SU-DHL-6 (cell line): Measurements from ENCODE around the gene PPP6R3.

Source experiments
- H2AFZ ChIP-seq: fragments of 200-600 bp; sonication (generic); 2 replicates; pipeline ENCODE4 v1.6.1; 2014; ENCODE audit warnings: low read depth, mild to moderate bottlenecking, moderate library complexity, mixed read lengths, antibody characterized with exemption, low read length; ENCODE audit not compliant: severe bottlenecking
- H3F3A ChIP-seq: fragments of 200-600 bp; shearing (Covaris generic); 2 replicates; pipeline ENCODE4 v1.6.0; 2016; ENCODE audit warnings: antibody characterized with exemption, mild to moderate bottlenecking; ENCODE audit not compliant: insufficient read depth
- H3K27ac ChIP-seq: fragments of 200-600 bp; sonication (generic); 2 replicates; pipeline ENCODE4 v1.5.1; 2016; ENCODE audit warnings: low read depth, mild to moderate bottlenecking, low read length, moderate library complexity, mixed read lengths
- H3K27me3 ChIP-seq: fragments of 200-600 bp; sonication (generic), shearing (Covaris generic); 2 replicates; pipeline ENCODE4 v1.6.0; 2014; ENCODE audit warnings: mild to moderate bottlenecking, low read length
- H3K36me3 ChIP-seq: fragments of 200-600 bp; sonication (generic); 2 replicates; pipeline ENCODE4 v1.6.1; 2014; ENCODE audit warnings: mild to moderate bottlenecking, low read length, mixed read lengths
- H3K4me2 ChIP-seq: fragments of 300-600, 200-600 bp; shearing (Covaris generic), sonication (generic); 2 replicates; pipeline ENCODE4 v1.6.0; 2014; ENCODE audit warnings: low read length, low read depth, mild to moderate bottlenecking; ENCODE audit not compliant: poor library complexity, severe bottlenecking
- H3K4me3 ChIP-seq: fragments of 200-600 bp; sonication (generic); 2 replicates; pipeline ENCODE4 v1.5.1; 2014; ENCODE audit warnings: antibody characterized with exemption, low read length, mild to moderate bottlenecking, mixed read lengths; ENCODE audit not compliant: insufficient read depth, poor library complexity, severe bottlenecking
- H3K79me2 ChIP-seq: fragments of 200-600 bp; sonication (generic); 2 replicates; pipeline ENCODE4 v1.6.1; 2014; ENCODE audit warnings: mild to moderate bottlenecking, low read length, moderate library complexity; ENCODE audit not compliant: insufficient read depth
- H3K9ac ChIP-seq: fragments of 200-600 bp; sonication (generic); 2 replicates; pipeline ENCODE4 v1.7.0; 2014; ENCODE audit warnings: mild to moderate bottlenecking, low read length
- H3K9me2 ChIP-seq: fragments of 200-600 bp; sonication (generic); replicated peaks from 2 replicates; pipeline ENCODE4 v1.6.1; 2014; ENCODE audit warnings: low read length; ENCODE audit not compliant: insufficient read depth
- H3K9me3 ChIP-seq: fragments of 200-600 bp; sonication (generic); 2 replicates; pipeline ENCODE4 v1.6.1; 2014; ENCODE audit warnings: low read length, mixed read lengths; ENCODE audit not compliant: insufficient read depth
- H4K20me1 ChIP-seq: fragments of 200-600 bp; sonication (generic); 2 replicates; pipeline ENCODE4 v1.6.1; 2014; ENCODE audit warnings: low read depth, mild to moderate bottlenecking, antibody characterized with exemption, low read length, moderate library complexity, mixed read lengths
- EZH2phosphoT487 ChIP-seq: fragments of 200-600 bp; sonication (generic), shearing (Covaris generic); conservative IDR thresholded peaks from 2 replicates; pipeline ENCODE4 v1.6.1; 2018; ENCODE audit warnings: mild to moderate bottlenecking, antibody characterized with exemption, low read length, moderate library complexity, mixed read lengths
- TF ChIP-seq, protein P1 (sequence below): fragments of 200-600 bp; sonication (generic); IDR thresholded peaks from one replicate; pipeline ENCODE4 v1.5.1; 2017; ENCODE audit warnings: antibody characterized with exemption, mild to moderate bottlenecking, low read length, moderate library complexity; ENCODE audit not compliant: insufficient read depth, poor library complexity, severe bottlenecking

Gene PPP6R3

DNA sequence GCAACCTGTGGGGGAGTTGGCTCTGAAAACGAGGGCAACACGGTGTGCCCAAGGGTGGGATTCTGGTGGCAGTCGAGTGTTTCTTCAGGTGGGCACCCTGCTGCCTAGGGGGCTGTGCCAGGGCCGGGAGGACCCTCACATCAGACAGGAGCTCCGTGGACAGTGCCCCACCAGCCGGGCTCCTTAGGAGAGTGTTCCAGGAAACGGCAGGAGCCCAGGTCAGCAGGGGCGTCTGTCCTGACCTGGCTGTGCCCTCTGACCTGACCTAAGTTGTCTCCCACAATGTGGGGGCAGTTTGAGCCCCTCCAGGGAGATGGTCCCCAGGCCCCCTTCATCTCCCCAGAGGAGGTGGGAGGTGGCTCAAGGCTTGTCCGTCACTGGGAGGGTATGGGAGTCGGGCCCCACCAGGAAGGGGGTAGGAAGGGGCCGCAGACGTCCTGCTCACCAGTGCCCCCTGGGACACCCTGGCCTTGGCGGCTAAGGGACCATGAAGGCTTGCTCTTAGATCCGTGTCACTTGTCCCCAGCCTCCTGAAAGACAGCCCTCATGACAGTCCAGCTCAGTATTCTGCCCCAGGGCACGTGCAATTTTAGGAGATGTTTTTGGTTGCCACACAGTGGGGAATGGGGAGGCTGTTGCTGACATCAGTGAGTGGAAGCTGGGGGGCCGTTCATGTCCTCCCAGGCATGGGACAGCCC is 191.6 kb downstream of the PPP6R3 start:
- Histone ChIP-seq H3K4me3 (no peak overlapping the region), H2AFZ (no peak overlapping the region), H3K79me2 (no peaks in the 10 kb centered on the region), H3K27me3 (no peaks in the 10 kb centered on the region), H3K9me3 (no peaks in the 10 kb centered on the region), H3K36me3 (no peaks in the 10 kb centered on the region), H4K20me1 (no peaks in the 10 kb centered on the region), H3K9ac (no peak overlapping the region), H3K4me2 (no peak overlapping the region), H3K27ac (no peak overlapping the region), H3K9me2 (no peaks in the 10 kb centered on the region), H3F3A (no peaks in the 10 kb centered on the region)
- TF ChIP-seq, protein P1, sequence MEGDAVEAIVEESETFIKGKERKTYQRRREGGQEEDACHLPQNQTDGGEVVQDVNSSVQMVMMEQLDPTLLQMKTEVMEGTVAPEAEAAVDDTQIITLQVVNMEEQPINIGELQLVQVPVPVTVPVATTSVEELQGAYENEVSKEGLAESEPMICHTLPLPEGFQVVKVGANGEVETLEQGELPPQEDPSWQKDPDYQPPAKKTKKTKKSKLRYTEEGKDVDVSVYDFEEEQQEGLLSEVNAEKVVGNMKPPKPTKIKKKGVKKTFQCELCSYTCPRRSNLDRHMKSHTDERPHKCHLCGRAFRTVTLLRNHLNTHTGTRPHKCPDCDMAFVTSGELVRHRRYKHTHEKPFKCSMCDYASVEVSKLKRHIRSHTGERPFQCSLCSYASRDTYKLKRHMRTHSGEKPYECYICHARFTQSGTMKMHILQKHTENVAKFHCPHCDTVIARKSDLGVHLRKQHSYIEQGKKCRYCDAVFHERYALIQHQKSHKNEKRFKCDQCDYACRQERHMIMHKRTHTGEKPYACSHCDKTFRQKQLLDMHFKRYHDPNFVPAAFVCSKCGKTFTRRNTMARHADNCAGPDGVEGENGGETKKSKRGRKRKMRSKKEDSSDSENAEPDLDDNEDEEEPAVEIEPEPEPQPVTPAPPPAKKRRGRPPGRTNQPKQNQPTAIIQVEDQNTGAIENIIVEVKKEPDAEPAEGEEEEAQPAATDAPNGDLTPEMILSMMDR: no peak
- TF ChIP-seq EZH2phosphoT487: no peak

DNA sequence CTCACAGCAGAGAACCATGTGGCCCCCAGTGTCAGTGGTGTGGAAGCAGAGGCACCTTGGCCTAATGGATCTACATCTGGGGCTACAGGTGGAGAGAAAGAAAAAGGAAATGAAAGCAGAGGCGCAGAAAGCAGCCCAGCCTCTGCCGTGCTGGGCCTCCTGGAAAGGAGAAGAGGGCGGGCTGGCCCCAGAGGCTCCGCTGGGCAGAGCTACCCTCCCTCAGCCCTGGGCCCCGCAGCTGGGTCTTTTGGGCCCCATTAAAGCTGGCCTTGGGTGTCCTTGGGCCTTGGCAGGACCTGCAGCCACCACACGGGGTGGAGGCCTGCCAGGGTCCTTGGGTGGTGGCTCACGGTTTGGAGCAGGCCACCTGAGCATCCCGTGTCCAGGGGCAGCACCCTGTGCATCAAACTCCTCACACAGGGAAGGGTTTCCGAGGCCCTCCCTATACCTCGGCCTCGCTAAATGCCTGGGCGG is 192.2 kb downstream of the PPP6R3 start:
- no peak overlapping the region for H3K4me3 ChIP-seq
- no peak overlapping the region for H2AFZ ChIP-seq
- no peaks in the 10 kb centered on the region for H3K27me3 ChIP-seq
- H3K79me2 ChIP-seq: no peaks in the 10 kb centered on the region
- TF ChIP-seq EZH2phosphoT487: no peak
- no peaks in the 10 kb centered on the region for H3K9me3 ChIP-seq
- H3K9ac ChIP-seq: no peak overlapping the region
- no peaks in the 10 kb centered on the region for H3F3A ChIP-seq
- H3K9me2 ChIP-seq: no peaks in the 10 kb centered on the region
- no peak overlapping the region for H3K4me2 ChIP-seq
- H3K36me3 ChIP-seq: no peaks in the 10 kb centered on the region
- no peak overlapping the region for H3K27ac ChIP-seq
- H4K20me1 ChIP-seq: no peaks in the 10 kb centered on the region

DNA sequence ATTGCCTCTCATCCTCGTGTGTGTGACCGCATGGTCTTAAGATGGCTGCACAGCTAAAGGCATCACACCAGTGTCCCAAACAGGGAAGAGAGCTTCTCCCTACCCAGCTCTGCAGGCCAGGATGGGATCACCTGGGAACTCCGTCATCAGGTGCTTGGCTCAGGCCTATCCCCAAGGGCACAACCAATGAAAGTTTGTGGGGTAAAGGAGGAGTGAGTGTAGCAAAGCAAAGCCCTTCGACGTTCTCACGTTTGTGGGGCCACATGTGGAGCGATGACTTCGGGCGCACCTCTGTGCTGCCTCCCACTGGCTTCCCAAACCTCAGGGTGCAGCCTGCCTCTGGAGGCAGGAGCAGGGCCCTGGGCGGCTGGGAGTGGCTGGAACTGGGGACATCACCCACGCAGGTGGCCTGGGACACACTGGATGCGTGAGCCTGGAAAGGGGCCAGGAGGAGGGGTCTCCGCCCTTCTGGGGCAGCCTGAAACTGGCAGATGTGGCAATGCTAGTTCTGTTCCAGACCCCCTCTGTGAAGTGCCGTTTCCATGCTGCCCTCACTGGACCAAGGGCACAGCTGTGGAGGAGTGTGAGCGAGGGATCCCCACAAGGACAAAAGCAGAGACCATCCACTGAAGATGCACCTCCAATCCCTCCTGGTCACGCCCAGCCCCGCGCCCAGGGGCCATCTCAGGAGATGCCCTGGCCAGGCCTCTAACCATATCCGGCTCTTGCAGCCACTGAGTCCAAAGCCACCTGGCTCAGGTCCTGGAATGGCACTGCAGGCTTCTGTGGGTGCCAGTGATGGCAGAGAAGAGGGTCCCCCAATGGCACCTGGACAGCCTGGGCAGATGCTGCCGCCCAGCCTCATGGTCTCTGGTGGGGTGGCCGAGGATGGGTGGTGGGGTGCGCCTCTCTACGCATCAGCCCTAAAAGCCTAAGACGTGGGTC is 193.2 kb downstream of the PPP6R3 start:
- H3K27ac ChIP-seq: no peak overlapping the region
- H4K20me1 ChIP-seq: no peaks in the 10 kb centered on the region
- no peak for TF ChIP-seq EZH2phosphoT487
- TF ChIP-seq, protein P1: no peak
- H3K9me3 ChIP-seq: no peaks in the 10 kb centered on the region
- H3K4me3 ChIP-seq: no peak overlapping the region
- no peaks in the 10 kb centered on the region for H3F3A ChIP-seq
- no peak overlapping the region for H2AFZ ChIP-seq
- H3K36me3 ChIP-seq: no peaks in the 10 kb centered on the region
- no peak overlapping the region for H3K9ac ChIP-seq
- H3K9me2 ChIP-seq: no peaks in the 10 kb centered on the region
- H3K79me2 ChIP-seq: no peaks in the 10 kb centered on the region
- H3K4me2 ChIP-seq: no peak overlapping the region
- no peaks in the 10 kb centered on the region for H3K27me3 ChIP-seq

DNA sequence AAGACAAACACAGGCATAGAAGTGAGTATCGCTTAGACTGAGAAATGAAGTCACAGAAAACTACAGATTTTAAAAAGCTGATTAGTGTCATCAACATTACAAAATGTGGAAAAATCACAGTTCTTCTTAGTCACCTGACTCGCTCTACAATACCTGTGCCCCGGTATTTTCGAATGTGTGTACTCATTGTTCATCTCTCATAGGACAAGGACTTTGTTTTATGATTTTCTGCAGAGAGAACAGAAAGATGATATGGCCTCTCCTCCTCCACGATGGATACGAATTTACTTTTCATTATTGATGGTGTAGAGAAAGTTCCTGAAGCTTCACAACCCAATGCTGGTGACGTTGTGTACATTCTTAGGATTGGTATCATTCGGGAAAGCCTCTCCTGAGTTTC is 194.4 kb downstream of the PPP6R3 start:
- Histone ChIP-seq H3K4me3 (no peak overlapping the region), H3F3A (no peaks in the 10 kb centered on the region), H3K27ac (no peak overlapping the region), H3K36me3 (no peaks in the 10 kb centered on the region), H4K20me1 (no peaks in the 10 kb centered on the region), H3K9ac (no peak overlapping the region), H3K9me2 (no peaks in the 10 kb centered on the region), H3K4me2 (no peak overlapping the region), H2AFZ (no peak overlapping the region), H3K79me2 (no peaks in the 10 kb centered on the region), H3K27me3 (no peaks in the 10 kb centered on the region), H3K9me3 (no peaks in the 10 kb centered on the region)
- no peak for TF ChIP-seq EZH2phosphoT487
- TF ChIP-seq, protein P1: no peak
